ENCODE measurements around the gene SBSN.

- TF ChIP-seq, protein P1, sequence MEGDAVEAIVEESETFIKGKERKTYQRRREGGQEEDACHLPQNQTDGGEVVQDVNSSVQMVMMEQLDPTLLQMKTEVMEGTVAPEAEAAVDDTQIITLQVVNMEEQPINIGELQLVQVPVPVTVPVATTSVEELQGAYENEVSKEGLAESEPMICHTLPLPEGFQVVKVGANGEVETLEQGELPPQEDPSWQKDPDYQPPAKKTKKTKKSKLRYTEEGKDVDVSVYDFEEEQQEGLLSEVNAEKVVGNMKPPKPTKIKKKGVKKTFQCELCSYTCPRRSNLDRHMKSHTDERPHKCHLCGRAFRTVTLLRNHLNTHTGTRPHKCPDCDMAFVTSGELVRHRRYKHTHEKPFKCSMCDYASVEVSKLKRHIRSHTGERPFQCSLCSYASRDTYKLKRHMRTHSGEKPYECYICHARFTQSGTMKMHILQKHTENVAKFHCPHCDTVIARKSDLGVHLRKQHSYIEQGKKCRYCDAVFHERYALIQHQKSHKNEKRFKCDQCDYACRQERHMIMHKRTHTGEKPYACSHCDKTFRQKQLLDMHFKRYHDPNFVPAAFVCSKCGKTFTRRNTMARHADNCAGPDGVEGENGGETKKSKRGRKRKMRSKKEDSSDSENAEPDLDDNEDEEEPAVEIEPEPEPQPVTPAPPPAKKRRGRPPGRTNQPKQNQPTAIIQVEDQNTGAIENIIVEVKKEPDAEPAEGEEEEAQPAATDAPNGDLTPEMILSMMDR (IDR thresholded peaks at IDR 0.05): no peak
- TF ChIP-seq POLR2A (IDR thresholded peaks at IDR 0.05): no peak
- TF ChIP-seq EP300 (IDR thresholded peaks at IDR 0.05): no peak
Measured at GRCh38 chr19:35491836-35492360, 36.2 kb downstream of the SBSN start.

All from ovary (tissue), 3 donors.